Ecto neural progenitor cell (in vitro differentiated cells): ENCODE results near the gene GALP.

Experiments used
- DNase-seq: peaks from one replicate; pipeline ENCODE4 v3.0.0-alpha.2; 2018; ENCODE audit warnings: low spot score

The GALP gene

DNA sequence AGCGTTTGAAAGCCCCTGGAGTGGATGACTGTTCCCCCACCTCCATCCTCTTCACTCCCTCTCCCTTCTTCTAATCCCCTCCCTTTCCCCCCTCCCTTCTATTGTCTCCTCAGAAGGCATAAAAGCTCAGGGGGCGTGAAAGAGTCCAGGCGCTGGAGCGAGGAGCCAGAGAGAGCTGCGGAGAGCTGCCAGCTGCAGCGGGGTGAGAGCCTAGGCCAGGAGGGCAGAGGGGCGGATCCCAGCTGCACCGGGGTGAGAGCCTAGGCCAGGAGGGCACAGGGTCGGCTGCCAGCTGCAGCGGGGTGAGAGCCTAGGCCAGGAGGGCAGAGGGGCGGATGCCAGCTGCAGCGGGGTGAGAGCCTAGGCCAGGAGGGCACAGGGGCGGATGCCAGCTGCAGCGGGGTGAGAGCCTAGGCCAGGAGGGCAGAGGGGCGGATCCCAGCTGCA is at the start of gene GALP:
TSS of gene GALP (plus strand) at position 148 of the 447 bp plus-strand sequence. CDS start 1,101 bp downstream, outside the sequence.
- DNase-seq: peak; percentile 63

DNA sequence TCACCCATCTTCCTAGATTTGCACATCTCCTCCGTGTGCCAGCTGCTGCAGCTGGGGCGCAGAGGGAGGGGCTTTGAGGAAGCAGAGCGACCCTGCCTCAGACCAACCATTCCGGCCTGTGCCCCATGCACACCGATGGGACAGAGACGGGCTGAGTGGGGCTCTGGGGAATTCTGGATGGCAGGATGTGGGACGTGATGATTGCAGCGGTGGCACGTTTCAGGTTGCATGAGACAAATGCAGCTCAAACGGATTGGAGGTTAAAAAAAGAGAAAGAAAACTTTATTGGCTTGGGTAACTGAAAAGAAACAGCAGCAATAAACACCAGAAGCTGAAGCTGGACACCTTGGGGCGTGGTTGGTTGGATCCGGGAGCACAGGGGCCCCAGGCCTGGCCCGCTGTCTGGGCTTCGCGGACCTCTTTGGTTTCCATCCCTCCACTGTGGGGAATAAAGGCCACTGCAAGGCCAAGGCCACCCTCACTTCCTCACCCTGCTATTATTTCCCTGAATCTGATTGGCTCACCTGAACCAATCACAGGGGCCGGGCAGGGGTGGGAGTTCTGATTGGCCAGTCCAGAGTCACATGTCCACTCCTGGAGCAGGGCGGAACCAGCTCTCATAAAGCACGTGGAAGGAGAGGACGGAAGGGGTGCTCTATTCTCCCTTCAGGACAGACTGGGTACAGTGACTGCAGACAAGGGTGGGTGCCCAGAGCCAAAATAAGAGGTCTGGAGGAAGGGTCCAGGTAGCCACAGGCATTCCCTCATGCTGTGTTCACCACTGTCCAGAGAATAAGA is 48.6 kb upstream of the GALP start:
- no peak for DNase-seq

DNA sequence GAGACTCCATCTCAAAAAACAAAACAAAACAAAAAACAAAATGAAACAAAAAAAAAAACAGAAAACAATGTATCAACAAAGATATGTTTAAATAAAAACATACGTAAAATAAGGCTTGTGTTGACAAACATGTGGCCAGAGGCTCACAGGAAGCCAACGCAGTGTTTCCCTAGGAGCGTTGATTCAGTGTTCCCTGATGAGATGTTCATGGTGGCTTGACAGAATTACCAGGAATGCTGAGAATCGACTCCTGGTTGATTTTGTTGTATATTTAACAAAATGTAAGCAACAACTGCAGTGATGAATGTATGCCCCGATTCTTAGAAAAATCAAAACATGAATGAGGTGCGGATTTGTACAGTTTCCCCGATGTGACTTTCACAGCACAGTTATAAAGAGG is 45.8 kb upstream of the GALP start:
- no peak for DNase-seq

DNA sequence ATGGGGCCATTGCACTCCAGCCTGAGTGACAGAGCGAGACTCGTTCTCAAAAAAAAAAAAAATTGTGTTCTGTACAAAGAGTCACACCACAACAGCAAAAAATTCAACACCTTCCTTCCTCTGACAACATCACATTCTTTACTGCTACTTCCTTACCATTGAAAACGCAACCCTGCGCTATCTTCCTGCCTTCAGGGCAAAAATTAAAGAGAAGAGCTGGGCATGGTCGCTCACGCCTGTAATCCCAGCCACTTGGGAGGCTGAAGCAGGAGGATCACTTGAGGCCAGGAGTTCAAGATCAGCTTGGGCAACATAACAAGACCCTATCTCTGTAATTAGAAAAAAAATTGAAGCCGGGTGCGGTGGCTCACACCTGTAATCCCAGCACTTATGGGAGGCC is 44.2 kb upstream of the GALP start:
- no peak for DNase-seq

DNA sequence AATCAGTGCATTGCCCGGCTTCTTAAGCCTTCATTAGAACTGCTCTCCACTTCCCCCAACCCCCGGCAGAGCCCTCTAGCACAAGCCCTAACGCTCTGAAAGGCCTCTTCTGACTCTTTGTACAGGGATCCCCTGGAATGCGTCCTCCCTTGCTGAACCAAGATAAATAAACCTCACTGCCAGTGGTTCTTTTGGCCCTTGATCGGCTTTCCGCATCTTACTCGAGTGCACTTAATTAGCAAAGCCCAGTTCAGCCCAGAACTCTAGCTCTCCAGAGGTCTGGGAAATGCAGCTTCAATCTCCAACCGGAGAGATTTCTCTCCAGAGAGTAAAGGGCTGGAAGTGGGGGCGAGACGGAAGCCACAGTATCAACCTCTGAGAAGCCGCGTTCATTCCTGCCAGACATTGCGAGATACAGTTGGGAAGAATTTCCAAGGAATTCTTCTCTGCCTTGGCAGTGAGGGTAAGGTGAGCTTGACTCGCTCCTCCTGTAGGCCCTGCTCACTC is 43.4 kb upstream of the GALP start:
- DNase-seq: no peak

DNA sequence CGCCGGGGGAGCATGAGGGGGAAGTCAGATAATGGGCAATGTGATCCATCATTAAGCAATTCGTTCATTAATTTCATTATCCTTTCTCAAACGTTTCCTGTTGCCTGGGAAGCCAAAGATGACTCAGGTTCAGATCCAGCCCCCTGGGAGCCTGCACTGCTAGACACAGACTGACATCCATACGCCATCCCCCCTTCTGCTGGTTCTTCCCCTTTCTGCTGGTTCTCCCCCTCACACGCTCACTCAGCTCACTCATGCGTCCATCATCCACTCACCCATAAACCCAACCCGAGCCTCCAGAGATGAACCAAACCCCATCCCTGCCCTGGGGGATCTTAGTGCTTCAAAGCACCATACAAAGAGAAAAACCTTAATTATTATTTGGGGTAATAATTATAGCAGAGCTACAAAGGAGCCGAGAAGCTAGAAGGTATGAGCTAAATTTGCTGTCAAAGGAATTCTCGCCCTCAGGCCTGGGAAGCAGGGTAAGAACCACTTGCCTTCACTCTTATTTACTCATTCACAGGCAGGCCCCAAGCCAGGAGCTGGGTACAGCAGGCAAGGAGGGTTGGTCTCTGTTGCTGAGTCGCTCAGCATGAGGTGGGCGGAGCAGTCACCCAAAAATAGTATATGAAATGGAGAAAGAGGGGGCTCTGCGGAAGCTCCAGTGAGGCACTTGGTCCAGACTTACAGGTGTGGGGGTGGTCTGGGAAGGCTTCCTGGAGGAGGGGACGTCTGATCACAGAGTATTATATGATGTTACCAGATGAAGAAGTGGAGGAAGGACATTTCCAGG is 41.8 kb upstream of the GALP start:
- DNase-seq: no peak

DNA sequence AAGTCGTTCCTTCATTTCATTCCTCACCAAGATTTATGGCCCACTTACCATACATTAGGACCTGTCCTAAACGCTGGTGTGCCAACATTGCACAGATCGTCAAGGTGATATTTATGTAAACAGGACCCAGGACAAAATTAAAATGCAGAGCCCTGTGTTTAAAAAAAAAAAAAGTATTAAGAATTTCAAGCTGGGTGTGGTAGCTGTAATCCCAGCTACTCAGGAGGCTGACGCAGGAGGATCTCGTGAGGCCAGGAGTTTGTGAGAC is 41.2 kb upstream of the GALP start:
- DNase-seq: no peak

DNA sequence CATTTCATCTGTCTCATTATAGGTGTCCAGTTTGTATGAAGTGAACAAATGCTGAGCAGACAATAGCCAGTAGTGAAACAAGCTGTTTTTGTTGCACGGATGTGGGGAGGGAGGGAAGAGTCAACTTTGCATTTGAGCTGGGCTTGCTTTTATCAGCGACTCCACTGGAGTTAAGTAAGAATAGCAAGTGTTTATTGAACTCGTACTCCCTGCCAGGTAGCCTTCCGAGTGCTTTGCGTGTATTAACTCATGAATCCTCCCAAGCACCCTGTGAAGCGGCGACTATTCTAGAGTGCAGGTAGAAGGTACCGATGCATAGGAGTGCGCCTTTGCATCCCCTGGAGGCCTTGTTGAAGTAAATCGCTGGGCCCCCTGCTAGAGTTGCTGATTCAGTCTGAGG is 39.4 kb upstream of the GALP start:
- no peak for DNase-seq

DNA sequence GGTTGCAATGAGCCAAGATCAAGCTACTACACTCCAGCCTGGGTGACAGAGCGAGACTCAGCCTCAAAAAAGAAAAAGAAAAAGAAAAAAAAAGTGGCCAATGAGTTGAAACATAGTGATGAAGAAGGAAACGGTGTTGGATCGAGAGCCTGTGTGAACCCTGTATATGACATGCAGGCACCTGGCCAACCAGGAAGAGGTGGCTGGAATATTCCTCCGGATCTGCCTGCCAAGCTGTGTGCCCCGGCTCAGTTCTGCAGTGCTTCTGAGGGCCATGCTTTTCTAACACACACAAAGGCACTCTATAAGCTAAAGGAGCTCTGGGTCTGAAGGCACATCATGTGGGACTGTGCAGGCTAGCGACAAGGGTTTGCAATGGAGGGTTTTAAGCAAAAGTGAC is 38.4 kb upstream of the GALP start:
- DNase-seq: no peak

DNA sequence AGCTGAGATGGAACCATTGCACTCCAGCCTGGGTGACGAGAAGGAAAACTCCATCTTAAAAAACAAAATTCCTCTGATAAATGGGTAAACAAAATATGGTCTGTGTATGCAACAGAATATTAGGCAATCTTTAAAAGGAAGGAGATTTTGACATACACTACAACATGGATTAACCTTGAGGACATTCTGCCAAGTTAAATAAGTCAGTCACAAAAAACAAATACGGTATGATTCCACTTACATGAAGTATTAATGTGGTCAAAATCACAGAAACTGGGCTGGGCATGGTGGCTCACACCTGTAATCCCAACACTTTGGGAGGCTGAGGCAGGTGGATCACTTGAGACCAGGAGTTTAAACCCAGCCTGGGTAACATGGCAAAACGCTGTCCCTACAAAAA is 37.7 kb upstream of the GALP start:
- no peak for DNase-seq

DNA sequence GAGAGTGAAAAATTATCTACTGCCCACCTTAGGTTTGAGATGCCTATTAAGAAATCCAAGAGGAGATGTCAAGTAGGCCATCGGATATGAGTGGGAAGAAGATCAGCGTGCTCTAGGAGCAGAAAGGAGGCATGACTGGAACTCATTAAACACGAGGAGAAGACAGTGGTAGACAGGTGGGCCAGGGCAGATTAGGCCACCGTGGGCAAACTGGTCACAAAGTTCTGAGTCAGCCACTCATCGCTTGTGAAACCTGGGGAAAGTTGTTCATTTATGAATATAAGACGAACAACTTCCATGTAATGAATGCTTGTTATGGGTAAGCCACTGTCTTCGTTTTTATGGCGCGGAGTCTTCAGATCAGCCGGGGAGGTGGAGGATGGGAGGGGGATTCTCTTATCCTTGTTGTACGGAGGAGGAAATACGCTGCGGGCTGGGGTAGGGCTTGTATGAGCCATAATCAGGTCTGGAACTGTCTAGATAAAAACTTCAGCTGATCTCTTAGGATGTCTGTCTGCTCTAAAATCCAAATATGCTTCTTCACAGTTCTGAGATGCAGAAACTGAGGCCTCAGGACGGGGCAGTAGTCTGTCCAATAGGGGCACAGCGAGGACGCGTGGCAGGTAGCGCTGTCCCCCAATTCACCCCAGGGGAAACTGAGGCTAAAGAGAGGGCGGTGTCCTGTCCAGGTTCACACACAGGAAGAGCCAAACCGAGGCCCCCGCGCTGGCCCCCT is 35.8 kb upstream of the GALP start:
- DNase-seq: no peak

DNA sequence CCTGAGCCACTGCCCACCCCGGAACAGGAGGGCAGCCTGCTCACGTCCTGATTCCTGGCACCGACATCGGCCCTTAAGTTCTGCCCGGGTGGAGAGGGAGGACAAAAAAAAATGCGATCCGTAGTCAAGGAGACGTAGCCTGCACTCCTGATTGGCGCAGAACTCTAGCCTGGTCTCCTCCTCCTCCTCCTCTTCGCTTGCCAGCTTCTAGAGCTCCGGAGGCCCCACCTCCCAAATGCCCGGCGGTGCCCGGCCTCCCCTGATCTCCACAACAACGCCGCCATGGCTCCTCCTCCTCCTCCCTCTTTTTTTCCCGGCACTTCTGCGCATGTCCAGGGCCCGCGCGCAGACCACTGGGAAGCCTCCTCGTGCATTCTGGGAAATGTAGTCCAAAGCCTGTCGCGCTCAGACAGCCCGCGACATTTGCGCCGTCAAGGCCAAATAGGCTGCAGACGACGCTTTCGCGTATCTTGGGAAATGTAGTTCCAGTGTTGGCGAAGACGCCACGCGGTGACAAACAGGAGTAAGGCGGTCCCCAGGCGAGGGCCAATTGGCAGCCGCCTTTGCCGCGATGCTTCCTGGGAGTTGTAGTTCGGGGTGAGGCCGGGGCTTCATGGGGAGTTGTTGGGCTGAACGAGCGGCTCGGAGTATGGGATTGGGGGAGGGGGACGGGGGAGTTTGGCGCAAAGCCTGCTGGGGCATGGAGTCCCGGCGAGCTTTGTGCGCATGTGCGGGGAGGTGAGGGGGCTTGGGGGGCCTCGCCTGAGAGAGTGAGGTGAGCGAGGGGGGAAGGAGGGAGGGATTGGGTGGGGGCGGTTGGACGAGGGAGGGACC is 35.0 kb upstream of the GALP start, which contains the start of gene ZNF444:
TSS of gene ZNF444 (plus strand) at position 705 of the 834 bp plus-strand sequence. CDS start 5,625 bp downstream, outside the sequence.
- peak; percentile 99 for DNase-seq

DNA sequence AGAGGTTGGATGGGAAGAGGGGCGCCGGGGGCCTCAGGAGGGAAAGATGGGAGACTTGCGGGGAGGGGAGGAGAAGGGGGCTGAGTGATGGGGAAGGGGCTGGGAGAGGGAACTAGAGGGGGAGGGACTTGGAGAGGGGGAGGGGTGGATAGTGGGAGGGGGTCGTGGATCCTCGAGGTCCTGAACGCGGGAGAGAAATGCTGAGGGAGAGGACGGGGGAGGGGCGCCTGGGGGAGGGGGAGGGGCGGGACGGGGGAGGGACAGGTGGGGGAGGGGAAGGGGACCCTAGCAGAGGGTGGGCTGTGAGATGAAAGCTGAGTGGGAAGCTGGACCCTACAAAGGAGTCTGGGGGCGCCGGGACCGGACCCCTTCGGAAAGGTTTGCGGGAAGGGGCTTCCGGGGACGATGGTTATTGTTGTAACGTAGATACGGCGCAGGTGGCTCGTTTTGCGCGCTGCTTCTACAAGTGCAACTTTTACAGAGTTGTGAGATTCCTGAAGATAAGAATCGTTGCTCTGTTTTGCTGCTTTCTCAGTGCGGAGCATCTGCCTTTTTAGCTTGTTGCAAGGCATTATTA is 34.3 kb upstream of the GALP start:
- DNase-seq: no peak

DNA sequence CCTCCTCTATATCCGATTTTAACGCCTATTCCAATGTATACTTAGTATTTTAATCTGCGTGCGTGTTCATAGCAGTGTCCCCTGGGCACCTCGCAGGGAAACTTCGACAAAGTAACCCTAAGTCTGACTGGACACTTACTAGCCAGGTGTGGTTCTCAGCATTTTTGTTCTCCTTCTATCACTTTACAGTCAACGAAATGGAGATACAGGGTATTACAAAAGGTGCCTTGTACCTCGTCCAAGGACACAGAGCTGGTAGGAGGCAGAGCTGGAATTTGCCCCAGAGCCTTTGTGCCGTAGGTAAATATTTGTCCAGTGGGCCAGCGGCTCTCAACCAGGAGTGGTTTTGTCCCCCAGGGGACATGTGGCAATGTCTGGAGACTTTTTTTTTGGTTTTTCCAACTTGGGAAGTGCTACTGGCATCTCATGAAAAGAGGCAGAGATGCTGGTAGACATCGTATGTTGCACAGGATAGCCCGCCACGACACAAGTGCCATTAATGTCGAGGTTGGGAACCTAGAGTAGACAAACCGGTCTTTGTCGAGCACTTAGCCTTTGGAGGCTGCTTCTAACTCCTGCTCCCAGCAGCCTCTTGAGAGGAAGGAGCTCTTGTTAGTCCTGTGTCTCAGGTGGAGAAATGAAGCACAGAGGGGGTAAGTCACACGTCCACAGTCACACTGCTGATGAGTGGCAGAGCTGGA is 33.6 kb upstream of the GALP start:
- no peak for DNase-seq

DNA sequence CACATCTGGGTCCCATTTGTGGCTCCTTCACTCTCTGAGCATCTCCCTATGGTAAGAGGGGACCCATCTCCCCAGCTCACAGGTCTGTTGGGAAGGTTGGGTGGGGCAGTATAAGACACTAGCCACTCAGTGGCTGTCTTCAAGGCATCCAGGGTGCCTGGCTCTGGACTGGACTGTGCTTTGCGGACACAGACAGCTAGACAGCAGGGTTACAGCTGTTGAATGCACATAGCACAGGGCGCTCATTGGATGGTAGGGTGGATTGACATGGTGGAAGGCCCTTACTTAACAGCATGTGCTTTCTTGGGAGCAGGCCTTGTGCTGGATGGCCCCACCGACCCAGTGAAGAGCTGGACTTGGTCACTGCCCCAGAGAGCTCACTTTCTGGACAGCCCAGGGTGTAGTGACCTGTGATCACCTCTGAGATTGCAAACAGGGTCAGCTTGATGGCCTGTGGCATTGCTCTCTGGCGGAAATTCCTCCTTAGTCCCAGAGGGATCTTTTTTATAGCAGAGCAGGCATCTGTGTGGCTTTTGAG is 32.8 kb upstream of the GALP start:
- no peak for DNase-seq

DNA sequence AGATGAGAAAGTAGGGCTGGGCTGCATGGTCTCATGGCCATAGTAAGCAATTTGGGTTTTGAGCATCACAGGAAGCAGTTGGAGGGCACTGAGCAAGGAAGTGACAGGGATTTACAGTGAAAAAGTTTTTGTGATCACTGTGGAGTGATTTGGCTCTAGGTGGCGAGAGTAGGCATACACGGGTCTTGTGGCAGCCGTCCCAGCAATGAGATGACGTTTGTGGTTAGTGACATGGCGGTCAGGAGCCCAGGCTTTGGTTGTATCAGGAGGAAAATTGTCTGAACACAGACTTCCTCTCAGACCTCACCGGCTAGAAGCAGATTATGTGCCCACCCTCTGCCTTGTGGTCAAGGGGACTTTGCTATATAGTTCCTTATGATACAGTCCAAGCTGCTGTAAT is 31.4 kb upstream of the GALP start:
- no peak for DNase-seq

DNA sequence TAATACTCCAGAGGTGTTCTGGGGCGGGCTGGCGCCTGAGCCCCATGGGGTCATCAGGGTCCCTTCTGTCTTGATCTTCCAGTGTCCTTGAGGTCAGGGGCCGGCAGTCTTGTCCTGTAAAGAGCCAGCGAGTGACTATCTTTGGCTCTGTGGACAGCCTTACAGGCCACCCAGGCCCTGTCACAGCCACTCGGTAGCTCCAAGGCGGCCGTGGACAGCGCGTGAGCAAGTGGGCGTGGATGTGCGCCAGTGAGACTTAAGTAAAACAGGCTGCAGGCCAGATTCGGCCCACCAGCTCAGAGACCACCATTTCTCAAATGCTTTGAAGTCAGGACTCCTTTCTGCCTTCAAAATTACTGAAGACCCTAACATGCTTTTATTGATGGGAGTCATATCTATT is 31.0 kb upstream of the GALP start:
- no peak for DNase-seq

DNA sequence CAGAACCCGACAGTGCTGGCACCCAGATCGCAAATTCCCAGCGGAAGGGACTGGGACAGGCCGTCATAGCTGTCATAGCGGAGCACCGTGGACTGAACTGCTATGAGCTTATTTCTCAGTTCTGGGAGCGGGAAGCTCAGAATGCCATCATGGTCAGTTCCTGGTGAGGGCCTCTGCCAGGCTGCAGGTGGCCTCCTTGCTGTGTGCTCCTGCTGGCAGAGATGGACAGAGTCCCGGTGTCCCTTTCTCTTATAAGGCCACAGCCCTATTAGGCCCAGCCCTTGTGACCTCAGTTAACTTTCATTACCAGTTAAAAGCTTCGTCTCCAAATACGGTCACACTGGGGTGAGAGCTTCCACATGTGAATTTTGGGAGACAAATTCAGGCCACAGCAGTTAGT is 30.1 kb upstream of the GALP start:
- no peak for DNase-seq

DNA sequence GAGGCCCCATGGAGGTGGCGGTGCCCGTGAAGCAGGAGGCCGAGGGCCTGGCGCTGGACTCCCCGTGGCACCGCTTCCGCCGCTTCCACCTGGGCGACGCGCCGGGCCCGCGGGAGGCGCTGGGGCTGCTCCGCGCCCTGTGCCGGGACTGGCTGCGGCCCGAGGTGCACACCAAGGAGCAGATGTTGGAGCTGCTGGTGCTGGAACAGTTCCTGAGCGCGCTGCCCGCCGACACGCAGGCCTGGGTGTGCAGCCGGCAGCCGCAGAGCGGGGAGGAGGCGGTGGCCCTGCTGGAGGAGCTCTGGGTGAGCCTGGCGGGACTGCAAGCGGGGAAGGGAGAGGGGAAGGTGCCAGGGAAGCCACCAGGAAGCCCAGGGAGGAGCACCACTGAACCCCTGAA is 28.9 kb upstream of the GALP start:
- no peak for DNase-seq

DNA sequence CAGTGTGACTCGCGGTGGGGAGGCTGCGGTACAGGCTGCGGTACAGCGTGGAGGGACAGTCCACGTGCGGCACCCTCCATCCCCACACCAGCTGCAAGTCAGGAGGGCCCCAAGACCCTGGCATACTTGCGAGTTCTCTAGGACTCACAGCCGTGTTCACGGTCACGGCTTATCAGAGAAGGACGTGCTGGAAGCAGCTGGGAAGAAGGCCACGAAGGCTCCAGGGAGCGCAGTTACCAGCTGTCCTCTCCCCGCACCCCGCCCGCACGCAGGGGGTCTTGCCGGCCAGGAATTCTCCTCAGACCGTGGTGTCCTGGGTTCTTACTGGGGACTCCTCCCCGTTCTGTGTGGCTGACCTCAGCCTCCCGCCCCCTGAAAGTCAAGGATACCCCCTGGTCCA is 28.5 kb upstream of the GALP start:
- no peak for DNase-seq
